Subcutaneous abdominal adipose tissue (tissue), 5 donors: ENCODE measurements around the gene ADGRG1.

Experiments used
- H3K27ac ChIP-seq: one replicate; pipeline ENCODE4 v1.7.0; 2013; ENCODE audit warnings: low read depth, mild to moderate bottlenecking, inconsistent platforms, low read length, moderate library complexity
- H3K27me3 ChIP-seq, 5 donors: one replicate each; pipeline ENCODE4 v1.7.0; 2013; ENCODE audit warnings: low read length in 5 of 5, inconsistent platforms in 1 of 5; ENCODE audit not compliant: control insufficient read depth in 5 of 5, insufficient read depth in 4 of 5
- H3K36me3 ChIP-seq, 5 donors: one replicate each; pipeline ENCODE4 v1.7.0; 2013; ENCODE audit warnings: low read length in 5 of 5; ENCODE audit not compliant: control insufficient read depth in 5 of 5, insufficient read depth in 5 of 5
- H3K4me1 ChIP-seq, 5 donors: one replicate each; pipeline ENCODE4 v1.7.0; 2013; ENCODE audit warnings: low read length in 5 of 5, mild to moderate bottlenecking in 3 of 5, moderate library complexity in 1 of 5; ENCODE audit not compliant: control insufficient read depth in 5 of 5, insufficient read depth in 5 of 5
- H3K4me3 ChIP-seq, 5 donors: one replicate each; pipeline ENCODE4 v1.7.0; 2013; ENCODE audit warnings: low read length in 5 of 5, low read depth in 1 of 5
- H3K9ac ChIP-seq, 5 donors: one replicate each; pipeline ENCODE4 v1.7.0; 2013; ENCODE audit warnings: low read length in 5 of 5, mild to moderate bottlenecking in 4 of 5, moderate library complexity in 3 of 5
- H3K9me3 ChIP-seq, 5 donors: one replicate each; pipeline ENCODE4 v1.7.0; 2013; ENCODE audit warnings: low read length in 5 of 5; ENCODE audit not compliant: control insufficient read depth in 5 of 5
- donor health status: healthy.
- donor health status: healthy.
- donor health status: healthy.
- donor health status: healthy.
- donor health status: healthy.

ADGRG1 gene

GRCh38 chr16:57680842-57681375 is 52.5 kb downstream of the ADGRG1 start:
- Histone ChIP-seq H3K27ac (no peak overlapping the region), H3K4me3 (no peak overlapping the region), H3K9ac (no peak overlapping the region), H3K27me3 (peaks cover 0 to 6% (median 4%) of the 10 kb centered on the region in 5 donors), H3K36me3 (no peaks in the 10 kb centered on the region), H3K9me3 (no peaks in the 10 kb centered on the region), H3K4me1 (no peaks in the 10 kb centered on the region)

DNA sequence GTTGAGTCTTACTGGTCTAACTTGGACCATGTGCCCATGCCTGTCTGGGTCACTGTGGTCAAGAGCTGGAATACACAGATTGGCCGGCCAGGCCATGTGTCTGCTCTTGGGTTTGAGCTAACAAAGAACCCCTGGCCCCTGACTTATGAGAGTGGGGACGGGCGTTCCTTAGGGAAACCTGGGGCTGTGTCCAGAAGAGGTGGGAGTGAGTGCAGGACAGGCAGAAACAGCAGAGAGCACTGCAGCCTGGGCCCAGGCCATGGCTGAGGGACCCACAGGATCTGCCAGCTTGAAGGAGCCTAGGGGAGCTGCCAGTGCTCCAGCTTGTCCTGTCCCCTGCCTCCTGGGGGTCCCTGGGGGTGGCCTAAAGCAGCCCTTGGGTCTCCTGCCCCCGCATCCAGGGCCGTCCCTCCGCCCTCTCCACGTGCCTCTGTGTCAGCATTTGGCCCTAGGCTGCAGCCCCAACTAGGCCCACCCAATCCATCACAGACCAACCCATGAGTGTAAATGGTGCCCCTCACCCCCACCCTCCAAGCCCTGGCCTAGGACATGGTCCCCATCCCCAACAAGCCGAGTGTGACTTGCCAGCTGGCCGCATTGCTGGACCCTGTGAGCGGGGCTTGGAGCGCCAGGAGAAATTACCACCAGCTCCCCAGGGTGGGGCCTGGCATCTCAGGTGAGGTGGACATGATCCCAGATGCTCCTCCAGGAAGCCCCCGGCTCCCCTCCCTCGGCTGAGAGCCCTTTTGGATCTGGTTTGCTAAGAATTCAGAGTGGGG is 53.7 kb downstream of the ADGRG1 start:
- Histone ChIP-seq H3K9ac (no peak overlapping the region), H3K36me3 (no peaks in the 10 kb centered on the region), H3K4me3 (no peak overlapping the region), H3K4me1 (no peaks in the 10 kb centered on the region), H3K27ac (no peak overlapping the region), H3K27me3 (peaks cover 0 to 6% (median 4%) of the 10 kb centered on the region in 5 donors), H3K9me3 (no peaks in the 10 kb centered on the region)

GRCh38 chr16:57682809-57683635 is 54.6 kb downstream of the ADGRG1 start:
- no peak overlapping the region for H3K4me3 ChIP-seq
- H3K9ac ChIP-seq, result no peak overlapping the region
- H3K36me3 ChIP-seq, result no peaks in the 10 kb centered on the region
- H3K9me3 ChIP-seq, result no peaks in the 10 kb centered on the region
- no peaks in the 10 kb centered on the region for H3K4me1 ChIP-seq
- no peak overlapping the region for H3K27ac ChIP-seq
- H3K27me3 ChIP-seq, result peaks cover 0 to 6% (median 4%) of the 10 kb centered on the region in 5 donors

GRCh38 chr16:57683636-57684545 is 55.5 kb downstream of the ADGRG1 start:
- Histone ChIP-seq H3K4me1 (no peaks in the 10 kb centered on the region), H3K4me3 (no peak overlapping the region), H3K9me3 (no peaks in the 10 kb centered on the region), H3K27ac (no peak overlapping the region), H3K36me3 (no peaks in the 10 kb centered on the region), H3K9ac (no peak overlapping the region), H3K27me3 (peaks cover 0 to 9% (median 3%) of the 10 kb centered on the region in 5 donors)

DNA sequence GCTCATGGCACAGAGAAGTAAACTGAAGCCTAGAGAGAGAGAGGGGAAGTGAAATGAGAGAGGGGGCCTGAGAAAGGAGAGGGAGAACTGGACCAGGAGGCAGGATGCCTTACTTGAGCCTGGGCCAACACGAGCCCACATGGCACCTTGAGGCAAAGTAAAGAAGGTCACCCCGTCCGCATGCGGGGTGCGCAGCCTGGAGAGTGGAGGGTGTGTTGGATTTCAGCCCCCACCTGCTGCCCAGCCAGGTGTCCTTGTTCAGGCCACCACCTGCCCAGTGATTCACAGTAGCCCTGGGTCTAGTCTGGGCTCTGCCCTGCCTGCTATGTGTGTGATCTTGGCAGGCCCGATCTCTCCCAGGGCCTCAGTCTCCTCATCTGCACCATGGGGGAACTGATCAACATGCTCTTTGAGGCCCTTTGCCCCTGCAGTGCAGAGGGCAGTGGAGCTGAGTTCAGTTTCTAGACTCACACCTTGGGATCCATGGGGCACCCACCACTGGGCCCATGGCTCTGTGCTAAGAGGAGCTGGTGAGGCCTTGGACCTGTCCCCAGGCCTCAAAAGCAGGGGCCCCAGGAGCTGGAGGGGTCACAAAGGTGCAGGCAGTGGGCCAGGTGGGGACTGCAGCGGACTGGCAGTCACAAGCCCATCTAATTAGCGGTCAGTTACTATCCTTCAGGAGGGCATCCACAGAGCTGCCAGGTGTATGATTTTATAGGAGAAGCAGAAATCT is 56.4 kb downstream of the ADGRG1 start:
- H3K4me1 ChIP-seq, result peaks cover 0 to 1% (median 0%) of the 10 kb centered on the region in 5 donors
- no peak overlapping the region for H3K27ac ChIP-seq
- H3K9ac ChIP-seq, result no peak overlapping the region

GRCh38 chr16:57685633-57686032 is 57.2 kb downstream of the ADGRG1 start:
- Histone ChIP-seq H3K4me1 (peaks cover 0 to 4% (median 0%) of the 10 kb centered on the region in 5 donors), H3K4me3 (no peak overlapping the region), H3K9ac (no peak overlapping the region), H3K27me3 (peaks cover 0 to 20% (median 10%) of the 10 kb centered on the region in 5 donors), H3K27ac (no peak overlapping the region), H3K36me3 (no peaks in the 10 kb centered on the region), H3K9me3 (no peaks in the 10 kb centered on the region)

More for the DNA sequence above, 56.4 kb downstream of the ADGRG1 start:
- no peaks in the 10 kb centered on the region for H3K36me3 ChIP-seq
- no peaks in the 10 kb centered on the region for H3K9me3 ChIP-seq
- H3K27me3 ChIP-seq, result peaks cover 0 to 17% (median 8%) of the 10 kb centered on the region in 5 donors
- no peak overlapping the region for H3K4me3 ChIP-seq

DNA sequence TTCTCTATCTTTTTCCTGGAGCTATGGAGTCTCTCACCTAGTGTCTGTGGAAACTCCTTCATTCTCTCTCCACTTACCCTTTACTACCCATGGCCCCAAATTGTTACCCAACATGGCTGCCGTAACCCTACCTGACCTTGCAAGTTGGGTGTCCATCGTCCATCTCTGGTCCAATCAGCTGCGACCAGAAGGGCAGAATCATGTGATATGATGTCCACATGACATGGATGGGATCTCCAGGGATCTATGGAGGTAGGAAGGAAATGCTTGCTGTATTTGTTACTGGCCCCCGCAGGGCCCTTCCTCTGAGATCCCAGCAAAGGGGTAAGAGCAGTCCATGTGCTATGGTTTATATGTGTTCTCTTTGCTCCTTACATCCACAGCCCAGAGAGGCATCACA is 58.1 kb downstream of the ADGRG1 start:
- peaks cover 6 to 20% (median 10%) of the 10 kb centered on the region in 5 donors for H3K27me3 ChIP-seq
- no peak overlapping the region for H3K4me3 ChIP-seq
- no peak overlapping the region for H3K9ac ChIP-seq
- no peaks in the 10 kb centered on the region for H3K36me3 ChIP-seq
- H3K9me3 ChIP-seq, result no peaks in the 10 kb centered on the region
- H3K27ac ChIP-seq, result no peak overlapping the region
- H3K4me1 ChIP-seq, result peaks cover 0 to 4% (median 0%) of the 10 kb centered on the region in 5 donors

GRCh38 chr16:57687363-57687929 is 59.0 kb downstream of the ADGRG1 start:
- no peak overlapping the region for H3K4me3 ChIP-seq
- H3K27ac ChIP-seq, result no peak overlapping the region
- H3K9ac ChIP-seq, result no peak overlapping the region
- peaks cover 0 to 4% (median 0%) of the 10 kb centered on the region in 5 donors for H3K4me1 ChIP-seq
- H3K36me3 ChIP-seq, result no peaks in the 10 kb centered on the region
- H3K9me3 ChIP-seq, result no peaks in the 10 kb centered on the region
- H3K27me3 ChIP-seq, result peaks cover 6 to 20% (median 10%) of the 10 kb centered on the region in 5 donors
